ENCODE results near the gene KIF7. TPM values are rescaled to one million over a fixed set of nuclear protein-coding genes. Genes with fewer than 3 reads are reported as not detected.

The KIF7 gene
- total and polyA plus RNA-seq, 11 donors: 1.3 to 9.2 (median 3.2) TPM

DNA sequence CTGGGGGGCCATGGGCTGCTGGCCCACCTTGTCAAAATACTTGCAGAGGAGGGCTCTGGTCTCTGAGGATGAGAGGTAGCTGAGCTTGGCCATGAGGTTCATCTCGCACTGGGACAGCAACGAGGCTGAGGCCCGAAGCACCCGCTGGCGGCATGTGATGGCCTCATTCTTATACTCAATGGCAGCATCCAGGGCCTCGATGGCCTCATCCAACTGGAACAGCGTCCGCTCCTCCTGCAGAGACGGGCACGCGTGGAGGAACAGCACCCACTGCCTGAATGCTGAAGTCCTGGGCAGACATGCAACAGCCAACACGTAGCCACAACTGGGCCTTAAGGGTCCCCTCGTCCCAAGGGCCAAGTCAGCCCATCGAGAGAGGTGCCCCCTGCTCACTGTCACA lies 25.0 kb downstream of the KIF7 start:
- no peak for DNase-seq
- intact Hi-C loops (cut with DNase I): no loop called here
- no peaks in the 10 kb centered on the region for H3K4me1 ChIP-seq

DNA sequence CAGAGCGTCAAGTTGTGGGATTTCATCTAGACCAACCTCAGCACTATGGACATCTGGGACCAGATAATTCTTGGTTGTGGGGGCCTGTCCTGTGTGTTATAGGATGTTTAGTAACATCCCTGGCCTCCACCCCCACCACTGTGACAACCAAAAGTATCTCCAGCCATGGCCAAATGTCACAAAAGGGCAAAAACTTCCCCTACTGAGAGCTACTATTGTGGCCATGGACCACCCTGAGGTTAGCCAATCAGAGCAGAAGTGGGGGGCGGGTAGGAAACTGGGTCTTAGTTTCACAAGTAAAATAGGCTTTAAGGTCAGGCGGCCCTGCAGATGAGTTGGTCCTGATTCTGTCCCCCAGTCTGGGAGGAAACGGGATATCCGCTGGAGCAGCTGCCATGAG lies 25.4 kb downstream of the KIF7 start:
- intact Hi-C loops (cut with DNase I): no loop called here
- TF ChIP-seq POLR2A (IDR thresholded peaks at IDR 0.05): no peak
- TF ChIP-seq, protein P1, sequence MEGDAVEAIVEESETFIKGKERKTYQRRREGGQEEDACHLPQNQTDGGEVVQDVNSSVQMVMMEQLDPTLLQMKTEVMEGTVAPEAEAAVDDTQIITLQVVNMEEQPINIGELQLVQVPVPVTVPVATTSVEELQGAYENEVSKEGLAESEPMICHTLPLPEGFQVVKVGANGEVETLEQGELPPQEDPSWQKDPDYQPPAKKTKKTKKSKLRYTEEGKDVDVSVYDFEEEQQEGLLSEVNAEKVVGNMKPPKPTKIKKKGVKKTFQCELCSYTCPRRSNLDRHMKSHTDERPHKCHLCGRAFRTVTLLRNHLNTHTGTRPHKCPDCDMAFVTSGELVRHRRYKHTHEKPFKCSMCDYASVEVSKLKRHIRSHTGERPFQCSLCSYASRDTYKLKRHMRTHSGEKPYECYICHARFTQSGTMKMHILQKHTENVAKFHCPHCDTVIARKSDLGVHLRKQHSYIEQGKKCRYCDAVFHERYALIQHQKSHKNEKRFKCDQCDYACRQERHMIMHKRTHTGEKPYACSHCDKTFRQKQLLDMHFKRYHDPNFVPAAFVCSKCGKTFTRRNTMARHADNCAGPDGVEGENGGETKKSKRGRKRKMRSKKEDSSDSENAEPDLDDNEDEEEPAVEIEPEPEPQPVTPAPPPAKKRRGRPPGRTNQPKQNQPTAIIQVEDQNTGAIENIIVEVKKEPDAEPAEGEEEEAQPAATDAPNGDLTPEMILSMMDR (IDR thresholded peaks at IDR 0.05): no peak
- no peak overlapping the region for H3K4me3 ChIP-seq
- no peaks in the 10 kb centered on the region for H3K4me1 ChIP-seq
- WGBS, 4 donors: 89 to 98% (median 96%) methylated on average over 3 to 5 of the region's 5 CpGs
- no peak for DNase-seq
- no peak for ATAC-seq
- H3K36me3 ChIP-seq: peaks cover 0 to 78% (median 51%) of the 10 kb centered on the region in 9 donors
- no peak overlapping the region for H3K27ac ChIP-seq
- H3K27me3 ChIP-seq: no peaks in the 10 kb centered on the region
- no peaks in the 10 kb centered on the region for H3K9me3 ChIP-seq

More for the DNA sequence above, 25.0 kb downstream of the KIF7 start:
- Histone ChIP-seq H3K36me3 (peaks cover 0 to 78% (median 51%) of the 10 kb centered on the region in 9 donors), H3K27ac (no peak overlapping the region), H3K4me3 (no peak overlapping the region), H3K9me3 (no peaks in the 10 kb centered on the region), H3K27me3 (no peaks in the 10 kb centered on the region)
- WGBS, 4 donors: 94 to 97% (median 95%) methylated on average over 9 to 14 of the region's 14 CpGs
- no peak for TF ChIP-seq POLR2A (IDR thresholded peaks at IDR 0.05)
- TF ChIP-seq, protein P1 (IDR thresholded peaks at IDR 0.05): no peak
- no peak for ATAC-seq

DNA sequence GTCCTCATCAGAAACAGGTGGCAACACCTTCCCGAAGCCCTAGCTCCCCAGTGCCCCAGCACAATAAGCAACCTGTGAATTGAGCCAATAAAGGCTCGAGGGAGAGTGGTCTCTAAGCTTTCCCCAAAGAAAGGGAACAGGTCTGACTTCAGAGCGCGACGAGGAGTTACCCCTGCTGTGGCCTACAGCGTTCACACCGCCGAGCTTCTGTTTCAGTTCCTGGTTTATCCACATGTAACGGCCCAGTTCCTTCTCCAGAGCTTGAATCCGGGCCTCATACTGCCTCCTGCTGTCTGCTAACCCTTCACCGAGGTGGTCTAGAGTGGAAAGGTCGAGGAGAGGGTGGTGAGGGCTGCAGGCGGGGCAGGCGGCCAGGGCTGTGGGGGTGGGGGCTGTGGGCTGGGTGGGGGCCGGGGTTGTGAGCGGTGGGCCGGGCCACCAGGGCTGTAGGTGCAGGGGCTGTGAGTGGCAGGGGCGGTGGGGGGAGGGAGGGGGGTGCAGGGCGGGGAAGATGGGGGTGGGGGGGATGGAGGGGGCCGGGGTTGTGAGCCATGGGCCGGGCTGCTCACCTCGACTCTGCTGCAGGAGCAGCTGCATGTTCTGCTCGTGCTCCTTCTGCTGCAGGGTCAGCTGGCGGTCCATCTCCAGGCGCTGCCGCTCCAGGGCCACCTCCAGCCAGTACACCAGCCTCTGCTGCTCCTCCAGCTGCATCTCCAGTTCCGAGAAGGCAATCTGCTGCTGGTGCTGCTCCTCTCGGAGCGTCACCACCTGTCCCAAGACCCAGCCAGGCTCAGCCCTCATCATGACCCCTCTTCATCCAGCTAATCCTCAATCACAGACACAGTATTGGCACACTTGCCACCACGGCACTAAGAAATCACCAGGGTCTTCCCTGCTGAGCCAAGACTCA lies 26.2 kb downstream of the KIF7 start:
- H3K27ac ChIP-seq: no peak overlapping the region
- H3K9me3 ChIP-seq: no peaks in the 10 kb centered on the region
- H3K27me3 ChIP-seq: no peaks in the 10 kb centered on the region
- no peak for DNase-seq
- H3K4me3 ChIP-seq: no peak overlapping the region
- H3K4me1 ChIP-seq: no peaks in the 10 kb centered on the region
- intact Hi-C loops (cut with DNase I): no loop called here
- peaks cover 0 to 77% (median 51%) of the 10 kb centered on the region in 9 donors for H3K36me3 ChIP-seq
- 92 to 96% (median 93%) methylated on average over 27 to 30 of the region's 30 CpGs for WGBS, 4 donors
- ATAC-seq: no peak
- no peak for TF ChIP-seq POLR2A (IDR thresholded peaks at IDR 0.05)
- TF ChIP-seq, protein P1 (IDR thresholded peaks at IDR 0.05): no peak

DNA sequence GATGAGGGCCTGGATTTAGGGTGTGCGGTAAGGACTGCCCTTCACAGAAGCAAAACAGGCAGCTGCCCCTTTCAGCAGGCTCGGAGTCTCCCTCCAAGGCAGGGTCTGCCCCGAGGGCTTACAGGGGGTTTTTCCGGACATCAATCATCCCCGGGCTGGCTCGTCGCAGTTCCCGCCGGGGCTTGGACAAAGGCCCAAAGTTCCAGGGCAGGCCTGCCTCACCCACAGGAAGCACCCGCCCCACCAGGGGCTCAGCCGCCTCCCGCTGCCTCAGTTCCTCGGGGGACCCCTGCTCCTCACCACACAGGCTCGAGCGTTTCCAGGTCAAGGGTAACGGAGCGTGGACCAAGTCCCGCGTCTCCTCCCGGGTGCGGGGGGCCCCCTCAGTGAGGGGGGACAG lies 27.0 kb downstream of the KIF7 start:
- H3K36me3 ChIP-seq: peaks cover 0 to 71% (median 45%) of the 10 kb centered on the region in 9 donors
- ATAC-seq: no peak
- DNase-seq: no peak
- 77 to 90% (median 88%) methylated on average over 9 to 21 of the region's 21 CpGs for WGBS, 4 donors
- no peak overlapping the region for H3K27ac ChIP-seq
- no peak overlapping the region for H3K4me3 ChIP-seq
- H3K4me1 ChIP-seq: no peaks in the 10 kb centered on the region
- intact Hi-C loops (cut with DNase I): no loop called here
- no peaks in the 10 kb centered on the region for H3K27me3 ChIP-seq
- TF ChIP-seq, protein P1 (IDR thresholded peaks at IDR 0.05): no peak
- TF ChIP-seq POLR2A (IDR thresholded peaks at IDR 0.05): no peak
- H3K9me3 ChIP-seq: no peaks in the 10 kb centered on the region
